RKO (cell line): ENCODE results near the gene FARP1.

Experiments
- DNase-seq: peaks from one replicate; pipeline ENCODE4 v3.0.0-alpha.2; 2016; ENCODE audit warnings: low spot score

FARP1 gene

DNA sequence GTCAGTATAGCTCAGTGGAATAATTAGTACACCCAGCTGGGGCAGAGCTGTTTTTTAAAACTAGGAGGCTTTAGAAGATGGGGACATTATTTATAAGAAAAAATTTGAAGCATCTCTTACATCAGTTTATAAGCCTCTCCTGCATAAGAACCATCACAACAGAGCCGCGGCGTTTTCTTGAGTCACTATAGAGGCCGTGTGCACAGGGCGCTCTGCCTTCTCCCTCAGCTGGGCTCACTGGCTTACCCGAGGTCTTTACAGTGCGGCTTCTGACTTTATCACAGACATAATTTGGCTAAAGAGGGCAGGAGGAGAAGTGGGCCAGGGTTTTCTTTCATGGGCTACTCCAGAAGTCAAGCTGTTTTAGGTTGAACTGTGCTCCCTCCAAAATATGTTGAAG lies 169.7 kb downstream of the FARP1 start:
- no peak for DNase-seq

DNA sequence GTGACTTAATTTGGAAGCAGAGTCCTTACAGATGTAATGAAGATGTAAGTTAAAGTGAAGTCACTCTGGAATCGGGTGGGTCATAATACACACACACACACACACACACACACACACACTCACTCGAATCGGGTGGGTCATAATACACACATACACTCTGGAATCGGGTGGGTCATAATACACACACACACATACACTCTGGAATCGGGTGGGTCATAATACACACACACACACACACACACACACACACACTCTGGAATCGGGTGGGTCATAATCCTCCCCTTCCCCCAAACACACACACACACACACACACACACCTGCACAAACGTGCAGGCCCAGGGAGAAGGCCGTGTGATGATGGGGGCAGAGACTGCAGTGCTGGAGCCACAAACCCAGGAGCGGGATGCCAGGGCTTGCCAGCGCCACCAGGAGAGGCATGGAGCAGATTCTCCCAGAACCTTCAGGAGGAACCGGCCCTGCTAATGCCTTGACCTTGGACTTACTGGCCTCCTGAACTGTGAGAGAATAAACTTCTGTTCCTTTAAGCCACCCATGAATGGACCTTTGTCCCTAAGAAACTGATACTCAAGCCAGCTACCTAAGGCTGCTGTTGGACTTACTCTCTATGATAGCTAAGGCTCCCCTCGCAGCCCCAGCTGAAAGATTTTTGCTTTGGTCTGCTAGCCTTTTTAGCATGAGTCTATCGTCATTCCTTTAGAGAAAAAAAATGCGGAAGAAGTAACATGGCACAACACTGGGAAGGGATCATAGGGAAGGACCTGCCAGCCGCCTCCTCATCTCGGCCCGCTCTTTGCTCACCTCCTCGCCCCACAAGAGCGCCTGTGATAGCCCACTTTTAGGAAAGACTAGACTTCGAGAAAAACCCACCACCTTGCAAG lies 170.4 kb downstream of the FARP1 start:
- DNase-seq, result no peak

DNA sequence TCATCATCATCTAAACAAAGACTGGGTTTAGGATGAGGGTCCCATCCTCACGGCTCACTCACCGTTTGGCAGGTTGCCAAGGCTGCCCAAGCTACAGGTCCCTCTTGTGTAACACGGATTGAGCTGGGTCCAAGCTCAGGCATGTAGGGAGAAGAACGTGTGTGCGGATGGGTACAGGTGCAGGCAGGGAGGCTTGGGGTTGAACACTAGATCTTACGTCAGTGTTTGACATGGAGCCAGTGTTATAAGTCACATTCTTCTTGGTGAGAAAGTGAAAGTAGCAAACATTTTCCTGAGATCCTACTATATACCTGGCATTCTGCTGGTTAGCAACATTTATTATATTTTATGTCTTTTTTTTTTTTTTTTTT lies 171.0 kb downstream of the FARP1 start:
- no peak for DNase-seq

GRCh38 chr13:98315466-98315865 lies 172.6 kb downstream of the FARP1 start:
- no peak for DNase-seq

- DNase-seq, result no peak
Measured at GRCh38 chr13:98315902-98316301, 173.0 kb downstream of the FARP1 start.

DNA sequence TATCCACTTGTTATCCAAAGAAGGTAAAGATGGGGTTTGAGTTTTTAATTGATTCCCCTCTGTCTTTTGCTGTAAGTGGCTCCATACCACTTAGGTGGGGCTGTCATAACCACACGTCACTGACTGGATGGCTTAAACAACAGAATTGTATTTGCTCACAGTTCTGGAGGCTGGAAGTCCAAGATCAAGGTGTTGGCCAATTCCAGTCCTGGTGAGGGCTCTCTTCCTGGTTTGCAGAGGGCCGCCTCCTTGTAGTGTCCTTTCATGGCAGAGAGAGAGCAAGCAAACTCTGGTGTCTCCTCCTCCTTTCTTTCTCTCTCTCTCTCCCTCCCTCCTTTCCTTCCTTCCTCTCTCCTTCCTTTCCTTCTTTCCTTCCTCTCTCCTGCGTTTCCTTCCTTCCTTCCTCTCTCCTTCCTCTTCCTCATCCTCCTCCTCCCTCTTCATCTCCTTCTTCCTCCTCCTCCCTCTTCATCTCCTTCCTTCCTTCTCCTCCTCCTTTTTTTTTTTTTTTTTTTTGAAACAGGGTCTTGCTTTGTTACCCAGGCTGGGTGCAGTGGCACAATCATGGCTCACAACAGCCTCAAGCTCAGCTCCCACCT lies 174.8 kb downstream of the FARP1 start:
- DNase-seq, result no peak

DNA sequence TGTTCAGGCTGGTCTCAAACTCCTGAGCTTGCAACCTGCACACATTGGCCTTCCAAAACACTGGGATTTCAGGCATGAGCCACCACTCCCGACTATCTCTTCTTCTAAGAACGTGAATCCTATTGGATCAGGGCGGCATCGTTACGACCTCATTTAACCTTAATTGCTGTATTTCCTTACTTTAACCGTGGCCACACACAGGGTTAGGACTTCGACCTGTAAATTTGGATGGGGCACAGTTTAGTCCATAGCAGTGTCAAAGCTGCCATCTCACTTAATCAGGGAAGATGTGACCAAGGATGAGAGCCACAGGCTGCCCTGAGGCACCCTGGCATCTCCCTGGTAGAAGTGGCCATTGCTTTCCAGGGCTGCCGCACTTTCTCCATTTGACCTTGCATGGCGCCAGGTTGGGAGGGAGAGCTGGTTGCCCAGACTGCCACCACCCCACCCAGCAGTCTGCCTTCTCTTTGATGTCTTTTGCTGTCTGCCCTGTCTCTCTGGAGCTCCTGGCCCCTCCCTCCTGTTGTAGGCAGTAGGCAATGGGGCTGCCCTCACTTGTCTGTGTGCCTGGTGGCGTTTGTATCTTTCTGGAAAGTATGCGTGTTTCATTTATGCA lies 175.5 kb downstream of the FARP1 start:
- DNase-seq, result no peak

DNA sequence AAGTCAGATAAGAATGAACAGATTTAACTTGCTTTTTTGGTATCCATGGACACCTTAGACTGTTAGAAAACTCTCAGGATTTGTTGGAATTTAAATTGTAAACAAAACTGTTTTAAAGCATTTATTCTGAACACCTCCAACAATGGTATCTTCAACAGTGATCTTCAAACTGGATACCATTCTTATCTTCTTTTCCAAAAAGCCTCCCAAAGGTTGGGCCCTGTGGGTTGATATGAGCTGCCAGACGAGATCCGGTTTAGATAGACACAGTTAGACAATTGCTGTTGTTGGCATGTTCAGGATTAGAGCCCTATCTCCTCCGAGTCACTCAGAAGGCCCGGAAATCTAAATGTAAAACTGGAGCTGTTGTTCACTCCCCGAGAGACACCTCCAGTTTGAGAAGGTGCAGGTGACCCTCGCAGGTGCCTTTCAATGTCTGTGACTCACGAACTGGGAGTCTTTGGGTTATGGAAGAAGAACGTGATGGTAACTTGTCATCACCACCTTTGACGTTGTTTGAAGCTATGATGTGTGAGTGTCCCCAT lies 177.7 kb downstream of the FARP1 start:
- no peak for DNase-seq

GRCh38 chr13:98321395-98321794 lies 178.5 kb downstream of the FARP1 start:
- no peak for DNase-seq

GRCh38 chr13:98322091-98322718 lies 179.3 kb downstream of the FARP1 start:
- no peak for DNase-seq

DNA sequence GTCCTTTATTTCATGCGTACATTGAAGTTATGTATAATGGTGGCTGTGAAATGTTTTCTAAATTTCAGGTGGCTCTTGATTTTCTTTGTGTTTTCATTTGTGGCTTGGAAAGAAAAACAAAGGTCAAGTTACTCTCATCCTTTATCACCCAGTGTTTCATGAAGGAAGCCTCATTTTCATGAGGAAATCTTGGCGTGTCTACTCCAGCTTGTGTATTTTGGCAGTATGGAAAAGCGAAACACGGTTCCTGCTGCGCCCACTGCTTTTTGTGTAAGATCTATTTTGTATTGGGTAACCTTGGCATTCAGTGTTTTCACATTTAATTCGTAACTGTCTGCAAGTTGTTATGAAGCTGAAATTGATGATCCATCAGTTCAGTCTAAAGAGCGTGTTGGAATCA lies 181.2 kb downstream of the FARP1 start:
- no peak for DNase-seq

GRCh38 chr13:98325724-98326123 lies 182.8 kb downstream of the FARP1 start:
- DNase-seq, result no peak

DNA sequence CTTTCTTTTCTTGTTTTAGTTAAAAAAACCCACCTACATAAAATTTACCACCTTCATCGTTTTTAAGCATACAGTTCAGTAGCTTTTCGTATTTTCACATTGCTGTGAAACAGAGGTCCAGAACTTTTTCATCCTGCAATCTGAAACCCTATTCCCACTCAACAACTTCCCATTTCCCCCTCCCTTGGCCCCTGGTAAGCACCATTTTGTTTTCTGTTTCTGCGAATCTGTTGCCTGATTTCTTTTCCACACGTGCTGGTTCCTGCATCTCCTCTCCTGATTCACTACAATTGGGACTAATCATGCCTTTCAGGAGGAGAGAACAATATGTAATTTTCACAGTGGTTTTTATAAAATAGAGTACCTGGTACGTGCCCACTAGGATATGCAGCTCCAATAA lies 183.4 kb downstream of the FARP1 start:
- DNase-seq, result no peak

DNA sequence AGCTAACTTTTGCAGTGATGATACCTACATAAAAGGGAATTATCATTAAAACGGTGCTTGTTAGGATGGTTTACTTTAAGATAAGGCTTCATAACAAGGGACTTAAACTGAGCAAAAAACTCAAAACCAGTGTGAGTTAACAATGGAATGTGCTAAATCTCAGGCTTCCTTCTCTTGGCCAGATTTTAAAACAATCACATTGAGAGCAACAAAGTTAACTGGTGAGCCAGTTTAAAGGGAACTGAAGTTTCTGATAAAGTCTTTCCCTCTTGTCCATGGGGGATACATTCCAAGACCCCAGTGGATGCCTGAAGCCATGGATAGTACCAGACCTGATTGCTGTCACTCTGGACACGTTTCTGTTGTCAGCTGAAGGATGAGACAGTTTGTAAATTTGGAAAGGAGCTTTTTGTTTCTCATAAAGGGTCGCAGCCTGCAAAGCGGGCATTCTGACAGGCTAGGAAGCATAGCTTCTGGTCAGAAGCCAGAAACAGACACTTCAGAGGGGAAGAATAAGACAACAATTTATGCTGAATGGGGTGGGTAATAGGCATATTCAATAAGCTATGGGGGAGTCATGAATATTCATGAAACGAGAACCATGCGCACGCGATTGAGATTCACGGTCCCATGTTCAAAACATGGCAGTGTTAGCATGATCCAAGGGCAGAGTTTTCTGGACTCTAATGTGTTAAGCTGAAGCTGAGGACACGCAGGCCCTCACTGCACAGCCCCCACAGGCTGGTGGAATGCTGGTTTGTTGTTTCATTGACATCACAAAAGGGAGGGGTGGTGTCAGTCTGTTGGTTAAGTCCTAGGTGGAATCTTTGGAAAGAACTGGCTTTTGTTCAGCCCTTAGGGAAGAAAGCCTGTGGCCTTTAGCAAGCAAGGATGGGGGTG lies 184.7 kb downstream of the FARP1 start:
- DNase-seq, result no peak

- DNase-seq, result no peak
Measured at GRCh38 chr13:98328511-98328910, 185.6 kb downstream of the FARP1 start.

- no peak for DNase-seq
Measured at GRCh38 chr13:98332222-98332621, 189.3 kb downstream of the FARP1 start.

- no peak for DNase-seq
Measured at GRCh38 chr13:98332691-98333090, 189.8 kb downstream of the FARP1 start.

- no peak for DNase-seq
Measured at GRCh38 chr13:98333486-98333885, 190.6 kb downstream of the FARP1 start.

DNA sequence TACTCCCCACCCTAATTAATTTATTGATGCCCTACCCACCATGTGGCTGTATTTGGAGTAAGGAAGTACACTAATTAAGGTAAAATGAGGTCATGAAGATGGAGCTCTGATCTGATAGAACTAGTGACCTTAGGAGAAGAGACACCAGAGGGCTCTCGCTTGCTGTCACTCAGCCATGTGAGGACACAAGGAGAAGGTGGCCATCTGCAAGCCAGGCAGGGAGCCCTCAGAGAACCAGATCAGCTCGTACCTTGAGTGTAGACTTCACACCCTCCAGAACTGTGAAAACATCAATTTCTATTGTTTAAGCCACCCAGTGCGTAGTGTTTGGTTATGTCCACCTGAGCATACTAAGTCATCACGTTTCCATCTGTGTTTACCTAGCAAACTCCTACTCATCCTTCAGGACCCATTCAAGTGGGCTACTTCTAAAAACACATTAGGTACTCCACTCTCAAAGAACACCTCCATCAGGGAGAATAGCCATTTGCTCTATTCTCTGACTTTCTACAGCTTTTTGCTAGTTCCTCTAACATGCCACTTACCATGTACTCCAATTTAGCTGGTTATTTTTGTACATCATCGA lies 191.8 kb downstream of the FARP1 start:
- no peak for DNase-seq

DNA sequence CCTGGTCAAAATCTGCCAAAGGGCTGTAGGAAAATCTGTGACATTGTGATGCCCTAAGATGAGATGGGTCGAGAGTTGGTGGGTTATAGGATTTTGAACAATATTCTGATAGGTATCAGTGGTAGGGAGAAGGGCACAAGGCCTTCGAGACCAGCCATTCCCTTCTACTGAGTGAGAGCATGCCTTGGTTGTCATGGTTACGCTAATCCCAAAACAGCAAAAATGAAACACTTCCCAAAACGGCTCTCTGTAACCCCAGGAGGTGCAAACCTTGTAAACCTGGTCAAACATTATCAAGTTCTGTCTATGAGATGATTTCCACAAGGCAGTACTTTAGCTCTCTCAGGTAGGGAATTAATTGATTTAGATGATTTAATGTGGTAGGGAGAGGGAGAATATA lies 192.8 kb downstream of the FARP1 start:
- DNase-seq, result no peak

GRCh38 chr13:98338310-98338709 lies 195.4 kb downstream of the FARP1 start:
- no peak for DNase-seq
